Suprapubic skin (tissue), 4 donors: ENCODE results near the gene AAGAB.

Source experiments
- CTCF ChIP-seq, 2 donors: fragments of 200-600 bp in 1 of 2; fragments of 450-650 bp in 1 of 2; sonication (generic) in 1 of 2; IDR thresholded peaks; one replicate each; pipeline ENCODE4 v1.5.1; 2016 to 2019; ENCODE audit warnings: antibody characterized with exemption in 2 of 2, mild to moderate bottlenecking in 1 of 2, moderate library complexity in 1 of 2
- POLR2A ChIP-seq, 2 donors: fragments of 450-650 bp; IDR thresholded peaks; one replicate each; pipeline ENCODE4 v1.6.1; 2017; ENCODE audit warnings: antibody characterized with exemption in 2 of 2, mild to moderate bottlenecking in 2 of 2, moderate library complexity in 2 of 2
- POLR2AphosphoS5 ChIP-seq, 3 donors: sonication (generic); formaldehyde crosslinking; IDR thresholded peaks; one replicate each; pipeline ENCODE4 v1.6.1; 2017; ENCODE audit warnings: antibody characterized with exemption in 3 of 3

- TF ChIP-seq CTCF (IDR thresholded peaks at IDR 0.05) (no peak), POLR2A (IDR thresholded peaks at IDR 0.05) (no peak), POLR2AphosphoS5 (IDR thresholded peaks at IDR 0.05) (no peak)
Observed at GRCh38 chr15:67161412-67161811, 93.0 kb downstream of the AAGAB start.
